Suprapubic skin (tissue), 4 donors: ENCODE measurements around the gene DTYMK. TPM values are rescaled to one million over a fixed set of nuclear protein-coding genes. Genes with fewer than 3 reads are reported as not detected.

Experiments
- DNase-seq, 2 donors: peaks; one replicate each; pipeline ENCODE4 v3.0.0-alpha.2; 2019; ENCODE audit warnings: low spot score in 2 of 2
- H3K27ac ChIP-seq: fragments of 200-600 bp; sonication (generic); one replicate; pipeline ENCODE4 v1.5.1; 2019
- H3K27me3 ChIP-seq: fragments of 200-600 bp; sonication (generic); one replicate; pipeline ENCODE4 v1.5.1; 2019
- H3K36me3 ChIP-seq: fragments of 200-600 bp; sonication (generic); one replicate; pipeline ENCODE4 v1.5.1; 2019
- H3K4me1 ChIP-seq: fragments of 200-600 bp; sonication (generic); one replicate; pipeline ENCODE4 v1.5.1; 2019
- H3K4me3 ChIP-seq: fragments of 200-600 bp; sonication (generic); one replicate; pipeline ENCODE4 v1.5.1; 2019; ENCODE audit warnings: mild to moderate bottlenecking
- H3K9me3 ChIP-seq: fragments of 200-600 bp; sonication (generic); one replicate; pipeline ENCODE4 v1.5.1; 2019
- CTCF ChIP-seq, 2 donors: fragments of 200-600 bp in 1 of 2; fragments of 450-650 bp in 1 of 2; sonication (generic) in 1 of 2; IDR thresholded peaks; one replicate each; pipeline ENCODE4 v1.5.1; 2016 to 2019; ENCODE audit warnings: antibody characterized with exemption in 2 of 2, mild to moderate bottlenecking in 1 of 2, moderate library complexity in 1 of 2
- EP300 ChIP-seq: sonication (generic); formaldehyde crosslinking; IDR thresholded peaks from one replicate; pipeline ENCODE4 v1.6.1; 2017; ENCODE audit warnings: antibody characterized with exemption
- POLR2A ChIP-seq, 2 donors: fragments of 450-650 bp; IDR thresholded peaks; one replicate each; pipeline ENCODE4 v1.6.1; 2017; ENCODE audit warnings: antibody characterized with exemption in 2 of 2, mild to moderate bottlenecking in 2 of 2, moderate library complexity in 2 of 2
- POLR2AphosphoS5 ChIP-seq, 3 donors: sonication (generic); formaldehyde crosslinking; IDR thresholded peaks; one replicate each; pipeline ENCODE4 v1.6.1; 2017; ENCODE audit warnings: antibody characterized with exemption in 3 of 3
- WGBS: methylation state at CpG from one replicate; pipeline ENCODE4 v1.1.5; 2018; 5-methylcytosine and 5-hydroxymethylcytosine counted together
- total RNA-seq, 4 donors: library from RNA; depleted of rRNA; stranded (reverse); fragments of >200 nt; gene quantifications; one replicate each; pipeline ENCODE4 v1.1.0, GENCODE V29; 2016

Gene DTYMK
- total RNA-seq, 4 donors from 2014 or later, result 14.6 to 29.1 (median 18.2) TPM

- TF ChIP-seq CTCF (IDR thresholded peaks at IDR 0.05) (peak; percentile 16 to 31), POLR2A (IDR thresholded peaks at IDR 0.05) (no peak)
- WGBS, result no CpG with 5 or more reads among the region's 98 CpGs
- H3K4me1 ChIP-seq, result peaks cover 24% of the 10 kb centered on the region
- H3K36me3 ChIP-seq, result peaks cover 29% of the 10 kb centered on the region
- H3K4me3 ChIP-seq, result peak overlapping the region; percentile 78
- H3K27me3 ChIP-seq, result no peaks in the 10 kb centered on the region
- peak; percentile 90 to 94 for DNase-seq
- no peaks in the 10 kb centered on the region for H3K9me3 ChIP-seq
- H3K27ac ChIP-seq, result peak overlapping the region; percentile 98
These were observed 15.8 kb upstream of the DTYMK start for GRCh38 chr2:241702155-241703031.

- H3K27ac ChIP-seq, result peak within 1 kb of the TSS; percentile 98
- DNase-seq, result peak; percentile 97 to 98
- no CpG with 5 or more reads among the region's 96 CpGs for WGBS
These were observed 15.0 kb upstream of the DTYMK start, which contains the start of gene ING5 for GRCh38 chr2:241701399-241702154. TSS of gene ING5 (plus strand) at chr2:241702039. CDS start at chr2:241702066, 27 bp downstream.

GRCh38 chr2:241701149-241701398 lies 14.5 kb upstream of the DTYMK start:
- TF ChIP-seq CTCF (IDR thresholded peaks at IDR 0.05) (peak in 1 of 2 donors; percentile 46), POLR2A (IDR thresholded peaks at IDR 0.05) (no peak), POLR2AphosphoS5 (IDR thresholded peaks at IDR 0.05) (no peak), EP300 (no peak)
- DNase-seq, result no peak
- peaks cover 15% of the 10 kb centered on the region for H3K36me3 ChIP-seq
- no peaks in the 10 kb centered on the region for H3K27me3 ChIP-seq
- peak overlapping the region; percentile 78 for H3K4me3 ChIP-seq
- peak overlapping the region; percentile 98 for H3K27ac ChIP-seq
- no peaks in the 10 kb centered on the region for H3K9me3 ChIP-seq
- WGBS, result 4% methylated on average over 16 of the region's 17 CpGs
- H3K4me1 ChIP-seq, result peaks cover 24% of the 10 kb centered on the region

More at GRCh38 chr2:241701399-241702154, 15.0 kb upstream of the DTYMK start, which contains the start of gene ING5:
- peaks cover 24% of the 10 kb centered on the region for H3K4me1 ChIP-seq
- H3K9me3 ChIP-seq, result no peaks in the 10 kb centered on the region
- peaks cover 20% of the 10 kb centered on the region for H3K36me3 ChIP-seq
- no peaks in the 10 kb centered on the region for H3K27me3 ChIP-seq
- peak within 1 kb of the TSS; percentile 78 for H3K4me3 ChIP-seq
- TF ChIP-seq POLR2A (IDR thresholded peaks at IDR 0.05), result peak in 1 of 2 donors; percentile 76
- TF ChIP-seq POLR2AphosphoS5 (IDR thresholded peaks at IDR 0.05), result peak in 2 of 3 donors; percentile 20 to 58
- TF ChIP-seq CTCF (IDR thresholded peaks at IDR 0.05), result no peak

- no peaks in the 10 kb centered on the region for H3K9me3 ChIP-seq
- no peaks in the 10 kb centered on the region for H3K27me3 ChIP-seq
- DNase-seq, result no peak
- H3K36me3 ChIP-seq, result peaks cover 40% of the 10 kb centered on the region
- no peak for TF ChIP-seq EP300
- no peak for TF ChIP-seq POLR2A (IDR thresholded peaks at IDR 0.05)
- H3K27ac ChIP-seq, result no peak overlapping the region
- H3K4me1 ChIP-seq, result peaks cover 2% of the 10 kb centered on the region
- WGBS, result 91% methylated on average over 4 of the region's 4 CpGs
- H3K4me3 ChIP-seq, result no peak overlapping the region
These were observed 9.0 kb upstream of the DTYMK start for GRCh38 chr2:241695651-241696050.

- Histone ChIP-seq H3K36me3 (peaks cover 50% of the 10 kb centered on the region), H3K27me3 (no peaks in the 10 kb centered on the region)
- 89% methylated on average over 6 of the region's 6 CpGs for WGBS
These were observed 5.8 kb upstream of the DTYMK start for GRCh38 chr2:241692448-241692847.

More at GRCh38 chr2:241692448-241692847, 5.8 kb upstream of the DTYMK start:
- no peak overlapping the region for H3K4me3 ChIP-seq
- TF ChIP-seq POLR2A (IDR thresholded peaks at IDR 0.05), result no peak
- TF ChIP-seq EP300, result no peak
- no peak for TF ChIP-seq POLR2AphosphoS5 (IDR thresholded peaks at IDR 0.05)
- TF ChIP-seq CTCF (IDR thresholded peaks at IDR 0.05), result no peak
- no peak for DNase-seq
- no peak overlapping the region for H3K27ac ChIP-seq
- H3K4me1 ChIP-seq, result peaks cover 19% of the 10 kb centered on the region
- H3K9me3 ChIP-seq, result no peaks in the 10 kb centered on the region
